ENCODE data around the gene CENPM. TPM values are rescaled to one million over a fixed set of nuclear protein-coding genes. Genes with fewer than 3 reads are reported as not detected.

The CENPM gene
- total RNA-seq, 1 donor from 2014 or later: 1.3 TPM

- no peaks in the 10 kb centered on the region for H3K9me3 ChIP-seq
- no peaks in the 10 kb centered on the region for H3K36me3 ChIP-seq
- H3K27ac ChIP-seq: no peak overlapping the region
- peaks cover 14% of the 10 kb centered on the region for H3K27me3 ChIP-seq
- H3K4me3 ChIP-seq: no peak overlapping the region
- DNase-seq: no peak
- TF ChIP-seq CTCF (IDR thresholded peaks at IDR 0.05): no peak
- no peaks in the 10 kb centered on the region for H3K4me1 ChIP-seq
- intact Hi-C loops (cut with DNase I): no loop called here
- no peak for ATAC-seq
Measured at GRCh38 chr22:41970601-41971000, 23.6 kb upstream of the CENPM start.

- Histone ChIP-seq H3K36me3 (no peaks in the 10 kb centered on the region), H3K4me3 (no peak within 1 kb of the TSS), H3K9me3 (no peaks in the 10 kb centered on the region), H3K4me1 (no peaks in the 10 kb centered on the region), H3K27me3 (peaks cover under 1% of the 10 kb centered on the region), H3K27ac (no peak within 1 kb of the TSS)
- intact Hi-C loops (cut with DNase I): loop anchor here (10.0 kb wide), 1 partner anchor 466 kb away; the partner anchor contains the start of gene NFAM1
- no peak for DNase-seq
- TF ChIP-seq CTCF (IDR thresholded peaks at IDR 0.05): no peak
- ATAC-seq: peak; percentile 5
Measured at GRCh38 chr22:41969110-41969646, 22.2 kb upstream of the CENPM start, which contains the start of gene SEPTIN3. SEPTIN3 (plus strand) TSS chr22:41969443; CDS start chr22:41971493, 2,050 bp downstream.

GRCh38 chr22:41968601-41969000 is 21.6 kb upstream of the CENPM start:
- peaks cover 3% of the 10 kb centered on the region for H3K4me1 ChIP-seq
- no peak overlapping the region for H3K4me3 ChIP-seq
- no peak for DNase-seq
- intact Hi-C loops (cut with DNase I): loop anchor here (10.0 kb wide), 1 partner anchor 466 kb away; the partner anchor contains the start of gene NFAM1
- no peak for TF ChIP-seq CTCF (IDR thresholded peaks at IDR 0.05)
- no peak overlapping the region for H3K27ac ChIP-seq
- no peak for ATAC-seq
- no peaks in the 10 kb centered on the region for H3K9me3 ChIP-seq
- H3K36me3 ChIP-seq: no peaks in the 10 kb centered on the region
- H3K27me3 ChIP-seq: no peaks in the 10 kb centered on the region

GRCh38 chr22:41966607-41967240 is 19.8 kb upstream of the CENPM start:
- ATAC-seq: peak; percentile 52
- no peaks in the 10 kb centered on the region for H3K36me3 ChIP-seq
- peak; percentile 35 for TF ChIP-seq CTCF (IDR thresholded peaks at IDR 0.05)

GRCh38 chr22:41966225-41966606 is 19.3 kb upstream of the CENPM start:
- ATAC-seq: no peak
- no peaks in the 10 kb centered on the region for H3K36me3 ChIP-seq
- H3K4me1 ChIP-seq: peaks cover 3% of the 10 kb centered on the region
- H3K27me3 ChIP-seq: no peaks in the 10 kb centered on the region
- H3K4me3 ChIP-seq: no peak overlapping the region
- H3K9me3 ChIP-seq: no peaks in the 10 kb centered on the region
- no peak overlapping the region for H3K27ac ChIP-seq
- intact Hi-C loops (cut with DNase I): loop anchor here (10.0 kb wide), 1 partner anchor 469 kb away; the partner anchor contains the start of gene NFAM1
- TF ChIP-seq CTCF (IDR thresholded peaks at IDR 0.05): no peak
- DNase-seq: no peak

More at GRCh38 chr22:41966607-41967240, 19.8 kb upstream of the CENPM start:
- no peak for DNase-seq
- Histone ChIP-seq H3K27ac (no peak overlapping the region), H3K9me3 (no peaks in the 10 kb centered on the region), H3K27me3 (no peaks in the 10 kb centered on the region), H3K4me1 (peaks cover 3% of the 10 kb centered on the region), H3K4me3 (no peak overlapping the region)
- intact Hi-C loops (cut with DNase I): loop anchor here (10.0 kb wide), 1 partner anchor 468 kb away; the partner anchor contains the start of gene NFAM1

Measured in upper lobe of right lung (tissue), 1 donor.